WTC11 (cell line): ENCODE data around the gene WNT11. TPM values are rescaled to one million over a fixed set of nuclear protein-coding genes. Genes with fewer than 3 reads are reported as not detected.

Source experiments
- ATAC-seq: fragments of 200-7000 bp; cut with Tn5 transposase; 2 replicates; pipeline ENCODE4 v1.10.0; 2021; ENCODE audit warnings: mild to moderate bottlenecking, moderate library complexity
- CTCF ChIA-PET: fragments of 300-600 bp; sonication (Branson Sonifier 250); formaldehyde crosslinking; loops from one replicate; lab custom pipeline; 2021; ENCODE audit warnings: antibody characterized with exemption; lab: Charles Lee
- POLR2A ChIA-PET: fragments of 350-600 bp; sonication (Branson Sonifier 250); formaldehyde crosslinking; loops from one replicate; lab custom pipeline; 2021; ENCODE audit warnings: antibody characterized with exemption; lab: Charles Lee
- DNase-seq: peaks from one replicate; pipeline ENCODE4 v3.0.0; 2021; ENCODE audit warnings: low spot score
- H3K27ac Mint-ChIP-seq: 2 replicates; pipeline ENCODE4 v1.8.0; 2021; ENCODE audit warnings: mixed read lengths
- H3K27me3 Mint-ChIP-seq: 2 replicates; pipeline ENCODE4 v1.8.0; 2021; ENCODE audit warnings: low read depth, mild to moderate bottlenecking, moderate library complexity, mixed read lengths
- H3K36me3 Mint-ChIP-seq: 2 replicates; pipeline ENCODE4 v1.8.0; 2021; ENCODE audit warnings: mixed read lengths
- H3K4me1 Mint-ChIP-seq: 2 replicates; pipeline ENCODE4 v1.8.0; 2022; ENCODE audit warnings: mixed read lengths
- H3K4me3 Mint-ChIP-seq: 2 replicates; pipeline ENCODE4 v1.8.0; 2021; ENCODE audit warnings: mild to moderate bottlenecking, moderate library complexity, mixed read lengths
- H3K9me3 Mint-ChIP-seq: 2 replicates; pipeline ENCODE4 v1.8.0; 2021; ENCODE audit warnings: mixed read lengths
- AFF4 ChIP-seq: sonication (generic); formaldehyde crosslinking; IDR thresholded peaks from 2 replicates; pipeline ENCODE4 v1.8.1; 2023; ENCODE audit warnings: mild to moderate bottlenecking, missing genetic modification reagents, borderline replicate concordance
- CTCF ChIP-seq: fragments of 200-600 bp; IDR thresholded peaks from 2 replicates; pipeline ENCODE4 v1.8.0; 2022; ENCODE audit warnings: antibody characterized with exemption
- ELF4 ChIP-seq: sonication (generic); formaldehyde crosslinking; IDR thresholded peaks from 2 replicates; pipeline ENCODE4 v1.8.1; 2022; ENCODE audit warnings: low read depth, mild to moderate bottlenecking, moderate library complexity, missing genetic modification reagents
- ERG ChIP-seq: fragments of 250-450 bp; sonication (Bioruptor Pico); IDR thresholded peaks from 2 replicates; pipeline ENCODE4 v1.8.0; 2021; ENCODE audit warnings: mild to moderate bottlenecking
- FOXP4 ChIP-seq: sonication (generic); formaldehyde crosslinking; IDR thresholded peaks from 2 replicates; pipeline ENCODE4 v1.8.0; 2022; ENCODE audit warnings: mild to moderate bottlenecking, missing genetic modification reagents
- MYBL2 ChIP-seq: sonication (generic); formaldehyde crosslinking; IDR thresholded peaks from 2 replicates; pipeline ENCODE4 v1.8.1; 2023; ENCODE audit warnings: mild to moderate bottlenecking, moderate library complexity, missing genetic modification reagents
- ZNF281 ChIP-seq: sonication (generic); formaldehyde crosslinking; IDR thresholded peaks from 2 replicates; pipeline ENCODE4 v1.8.0; 2023; ENCODE audit warnings: mild to moderate bottlenecking, missing genetic modification reagents
- ZNF396 ChIP-seq: fragments of 250-450 bp; sonication (Bioruptor Pico); IDR thresholded peaks from 2 replicates; pipeline ENCODE4 v1.8.0; 2021; ENCODE audit warnings: mild to moderate bottlenecking, moderate library complexity, borderline replicate concordance
- ZNF425 ChIP-seq: fragments of 250-450 bp; sonication (Bioruptor Pico); conservative IDR thresholded peaks from 2 replicates; pipeline ENCODE4 v1.9.0; 2021; ENCODE audit warnings: mild to moderate bottlenecking
- ZNF671 ChIP-seq: fragments of 250-450 bp; sonication (Bioruptor Pico); IDR thresholded peaks from 2 replicates; pipeline ENCODE4 v1.8.0; 2021; ENCODE audit warnings: mild to moderate bottlenecking
- total RNA-seq: library from RNA; stranded (reverse); gene quantifications from 3 replicates; pipeline ENCODE4 v1.2.3, GENCODE V29; 2021

Gene WNT11
- total RNA-seq, 1 experiment from 2014 or later, result 0.79 TPM

GRCh38 chr11:76225122-76225611, 18.9 kb upstream of the WNT11 start:
- Mint-ChIP-seq H3K27me3 (no peaks in the 10 kb centered on the region; the same call in 1 of the 2 replicates), H3K27ac (no peak overlapping the region), H3K4me1 (no peaks in the 10 kb centered on the region), H3K9me3 (no peaks in the 10 kb centered on the region), H3K4me3 (no peak overlapping the region), H3K36me3 (no peaks in the 10 kb centered on the region)
- DNase-seq, result no peak
- no peak for TF ChIP-seq ZNF281 (CRISPR knock-in tag)
- no peak for TF ChIP-seq ZNF671 (CRISPR knock-in tag)
- ATAC-seq, result no peak
- ChIA-PET CTCF (interaction anchor here (1.4 to 2.0 kb wide), 2 partner anchors 9 to 17 kb away, joined by 3 to 13 read pairs; no protein-coding TSS in a partner anchor), POLR2A (no interaction called here)

- no peak for DNase-seq
- no peak for ATAC-seq
- CTCF ChIA-PET, result interaction anchor here (1.4 to 2.0 kb wide), 2 partner anchors 10 to 17 kb away, joined by 3 to 13 read pairs; no protein-coding TSS in a partner anchor
- Mint-ChIP-seq H3K36me3 (no peaks in the 10 kb centered on the region), H3K4me3 (no peak overlapping the region), H3K4me1 (no peaks in the 10 kb centered on the region), H3K27ac (no peak overlapping the region)
- POLR2A ChIA-PET, result no interaction called here
- no peak for TF ChIP-seq CTCF
- TF ChIP-seq, all 79 proteins: peak for 0
- Mint-ChIP-seq H3K27me3 (no peaks in the 10 kb centered on the region; the same call in 1 of the 2 replicates), H3K9me3 (no peaks in the 10 kb centered on the region)
Observed at GRCh38 chr11:76224461-76225121, 18.3 kb upstream of the WNT11 start.

GRCh38 chr11:76221365-76221764, 15.1 kb upstream of the WNT11 start:
- no peak for TF ChIP-seq FOXP4 (CRISPR knock-in tag)
- no peak for TF ChIP-seq ELF4 (CRISPR knock-in tag)
- no peak for TF ChIP-seq ZNF396
- no peak for TF ChIP-seq ZNF425 (CRISPR knock-in tag)
- TF ChIP-seq ERG (CRISPR knock-in tag), result no peak
- no peak for TF ChIP-seq ZNF671 (CRISPR knock-in tag)
- TF ChIP-seq AFF4, result no peak
- no peak for TF ChIP-seq MYBL2 (CRISPR knock-in tag)
- TF ChIP-seq, all 79 proteins: peak for 0
- Mint-ChIP-seq H3K9me3 (no peaks in the 10 kb centered on the region), H3K36me3 (no peaks in the 10 kb centered on the region), H3K4me3 (no peak overlapping the region), H3K27ac (no peak overlapping the region), H3K27me3 (no peaks in the 10 kb centered on the region; the same call in 1 of the 2 replicates), H3K4me1 (peaks cover 10% of the 10 kb centered on the region)
- DNase-seq (no peak), ATAC-seq (no peak)
- ChIA-PET CTCF (interaction anchor here (1.2 to 2.0 kb wide), 2 partner anchors 13 kb away, joined by 6 to 7 read pairs; no protein-coding TSS in a partner anchor), POLR2A (no interaction called here)
